ENCODE results near the gene PJA1. TPM values are rescaled to one million over a fixed set of nuclear protein-coding genes. Genes with fewer than 3 reads are reported as not detected.
A peak's percentile ranks its signal among the peaks of the same experiment; 100 is the strongest.

The PJA1 gene
- 10 to 100 TPM; 26.3 to 27.4 TPM for total RNA-seq

- DNase-seq (peak; percentile 74 to 79), ATAC-seq (replicated peaks in 1 of 2) (peak; percentile 84 to 87)
- Mint-ChIP-seq H3K27ac (peak within 1 kb of the TSS; percentile 65), H3K36me3 (ENCODE audit: insufficient read depth in 2 of 2) (peaks cover 8 to 10% of the 10 kb centered on the region in 2 donors), H3K9me3 (no peaks in the 10 kb centered on the region), H3K27me3 (ENCODE audit: low read depth) (peaks cover 36% of the 10 kb centered on the region), H3K4me3 (peak within 1 kb of the TSS; percentile 73 to 87), H3K4me1 (ENCODE audit: low read depth) (peaks cover 23% of the 10 kb centered on the region)
Observed at GRCh38 chrX:69165087-69165651, at the start of gene PJA1. PJA1 (minus strand) TSS chrX:69165453; CDS start chrX:69163073, 2,380 bp downstream.

- DNase-seq (no peak), ATAC-seq (replicated peaks in 1 of 2) (no peak)
- Mint-ChIP-seq H3K9me3 (no peaks in the 10 kb centered on the region), H3K4me3 (no peak overlapping the region), H3K27me3 (ENCODE audit: low read depth) (peaks cover 19% of the 10 kb centered on the region), H3K4me1 (ENCODE audit: low read depth) (no peaks in the 10 kb centered on the region), H3K27ac (no peak overlapping the region), H3K36me3 (ENCODE audit: insufficient read depth in 2 of 2) (no peaks in the 10 kb centered on the region)
Observed at GRCh38 chrX:69214463-69214862, 49.2 kb upstream of the PJA1 start.

GRCh38 chrX:69211701-69212100, 46.4 kb upstream of the PJA1 start:
- no peaks in the 10 kb centered on the region for H3K9me3 Mint-ChIP-seq
- no peak overlapping the region for H3K4me3 Mint-ChIP-seq
- ATAC-seq (replicated peaks in 1 of 2) (no peak), DNase-seq (no peak)
- no peaks in the 10 kb centered on the region for H3K4me1 Mint-ChIP-seq (ENCODE audit: low read depth)
- H3K27me3 Mint-ChIP-seq (ENCODE audit: low read depth): peaks cover 32% of the 10 kb centered on the region
- H3K36me3 Mint-ChIP-seq (ENCODE audit: insufficient read depth in 2 of 2): no peaks in the 10 kb centered on the region
- H3K27ac Mint-ChIP-seq: no peak overlapping the region

DNA sequence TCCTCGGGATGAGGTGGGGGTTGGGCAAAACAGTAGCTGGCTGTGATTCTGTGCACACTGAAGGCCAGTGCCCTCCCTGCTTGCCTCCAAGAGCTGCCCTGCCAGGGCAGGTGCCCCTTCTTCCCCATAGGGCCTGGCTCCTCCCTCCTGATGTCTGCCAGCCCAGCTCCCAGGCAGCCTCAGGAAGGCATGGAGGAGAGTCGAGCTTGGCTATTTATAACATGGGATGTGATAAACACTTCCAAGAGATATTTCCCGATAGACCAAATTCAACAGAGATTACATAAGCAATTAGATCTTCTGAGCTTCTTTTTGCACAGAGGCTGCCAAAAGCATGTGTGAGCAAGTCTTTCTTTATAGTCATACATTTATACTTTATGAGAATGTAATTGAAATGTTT, 45.3 kb upstream of the PJA1 start:
- Mint-ChIP-seq H3K4me3 (no peak overlapping the region), H3K9me3 (no peaks in the 10 kb centered on the region), H3K36me3 (ENCODE audit: insufficient read depth in 2 of 2) (no peaks in the 10 kb centered on the region), H3K27ac (no peak overlapping the region), H3K4me1 (ENCODE audit: low read depth) (no peaks in the 10 kb centered on the region), H3K27me3 (ENCODE audit: low read depth) (peaks cover 34% of the 10 kb centered on the region)
- ATAC-seq (replicated peaks in 1 of 2) (no peak), DNase-seq (no peak)

DNA sequence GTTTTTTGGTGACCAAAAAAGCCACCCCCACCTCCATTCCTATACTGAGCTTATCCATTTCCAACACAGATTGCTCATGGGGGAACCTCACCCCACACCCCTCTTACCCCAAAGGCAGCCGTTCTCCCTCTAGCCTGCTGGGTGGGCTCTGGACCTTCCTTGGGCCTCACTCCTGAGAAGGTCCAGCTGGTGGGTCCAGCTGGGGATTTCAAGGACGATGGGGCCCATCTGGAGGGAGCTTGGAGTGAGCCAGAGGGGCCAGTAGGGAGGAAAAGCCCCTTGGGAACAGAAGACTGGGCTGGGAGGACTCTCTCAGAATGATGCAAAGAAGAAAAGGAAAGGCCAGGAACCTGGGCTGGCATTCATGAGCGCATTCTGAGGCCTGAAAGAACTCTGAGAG, 42.0 kb upstream of the PJA1 start:
- H3K4me3 Mint-ChIP-seq: no peak overlapping the region
- peaks cover 55% of the 10 kb centered on the region for H3K27me3 Mint-ChIP-seq (ENCODE audit: low read depth)
- no peaks in the 10 kb centered on the region for H3K4me1 Mint-ChIP-seq (ENCODE audit: low read depth)
- no peak overlapping the region for H3K27ac Mint-ChIP-seq
- no peaks in the 10 kb centered on the region for H3K36me3 Mint-ChIP-seq (ENCODE audit: insufficient read depth in 2 of 2)
- no peak for DNase-seq
- no peak for ATAC-seq (replicated peaks in 1 of 2)
- H3K9me3 Mint-ChIP-seq: no peaks in the 10 kb centered on the region

DNA sequence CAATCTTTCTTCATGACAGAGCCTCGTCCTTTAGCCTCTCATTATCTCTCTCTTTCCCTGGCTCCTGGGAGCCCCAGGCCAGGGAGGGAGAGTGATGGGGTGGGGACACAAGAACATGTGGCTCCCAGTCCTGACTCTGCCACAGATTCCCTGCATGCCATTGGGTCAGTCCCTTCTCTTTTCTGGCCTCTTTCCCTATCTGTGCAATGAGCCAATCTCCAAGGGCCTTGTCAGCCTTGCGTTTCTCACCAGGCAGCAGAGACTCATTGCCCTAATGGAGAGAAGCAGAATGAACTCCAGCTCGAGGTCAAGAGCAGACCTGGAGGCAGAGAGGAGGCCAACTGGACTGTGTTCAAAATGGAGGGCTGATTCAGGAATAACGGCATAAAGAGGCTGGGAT, 38.4 kb upstream of the PJA1 start:
- Mint-ChIP-seq H3K4me1 (ENCODE audit: low read depth) (no peaks in the 10 kb centered on the region), H3K9me3 (no peaks in the 10 kb centered on the region), H3K4me3 (no peak overlapping the region), H3K27ac (no peak overlapping the region), H3K27me3 (ENCODE audit: low read depth) (peaks cover 47% of the 10 kb centered on the region), H3K36me3 (ENCODE audit: insufficient read depth in 2 of 2) (no peaks in the 10 kb centered on the region)
- ATAC-seq (replicated peaks in 1 of 2): no peak
- no peak for DNase-seq

GRCh38 chrX:69197690-69198089, 32.4 kb upstream of the PJA1 start:
- H3K4me1 Mint-ChIP-seq (ENCODE audit: low read depth): no peaks in the 10 kb centered on the region
- no peak overlapping the region for H3K27ac Mint-ChIP-seq
- no peaks in the 10 kb centered on the region for H3K36me3 Mint-ChIP-seq (ENCODE audit: insufficient read depth in 2 of 2)
- no peak for ATAC-seq (replicated peaks in 1 of 2)
- no peaks in the 10 kb centered on the region for H3K9me3 Mint-ChIP-seq
- no peak overlapping the region for H3K4me3 Mint-ChIP-seq
- peaks cover 23% of the 10 kb centered on the region for H3K27me3 Mint-ChIP-seq (ENCODE audit: low read depth)
- DNase-seq: no peak

DNA sequence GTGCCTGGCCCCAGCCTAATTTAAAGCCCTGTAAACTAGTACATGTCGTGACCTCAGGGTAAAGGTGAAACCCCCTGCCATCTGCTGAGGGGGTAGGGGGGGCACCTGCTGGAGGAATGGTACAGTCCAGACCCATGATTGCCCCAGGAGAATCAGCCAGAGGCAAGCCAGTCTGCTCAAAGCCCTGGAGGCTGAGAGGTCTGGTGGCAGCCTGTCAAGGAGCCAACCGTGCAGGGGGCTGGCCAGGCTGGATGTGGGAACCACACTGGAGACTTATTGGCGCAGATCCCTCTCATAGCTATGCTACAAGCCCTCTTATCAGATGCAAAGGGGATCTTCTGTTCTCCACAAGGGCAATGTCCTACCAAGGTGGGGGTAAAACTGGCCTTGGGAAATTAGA, 31.4 kb upstream of the PJA1 start:
- Mint-ChIP-seq H3K4me1 (ENCODE audit: low read depth) (no peaks in the 10 kb centered on the region), H3K27ac (no peak overlapping the region), H3K9me3 (no peaks in the 10 kb centered on the region), H3K27me3 (ENCODE audit: low read depth) (peaks cover 21% of the 10 kb centered on the region), H3K36me3 (ENCODE audit: insufficient read depth in 2 of 2) (no peaks in the 10 kb centered on the region), H3K4me3 (no peak overlapping the region)
- DNase-seq: no peak
- ATAC-seq (replicated peaks in 1 of 2): no peak

GRCh38 chrX:69195810-69196209, 30.6 kb upstream of the PJA1 start:
- Mint-ChIP-seq H3K27me3 (ENCODE audit: low read depth) (peaks cover 21% of the 10 kb centered on the region), H3K4me1 (ENCODE audit: low read depth) (no peaks in the 10 kb centered on the region), H3K4me3 (no peak overlapping the region), H3K9me3 (no peaks in the 10 kb centered on the region), H3K36me3 (ENCODE audit: insufficient read depth in 2 of 2) (no peaks in the 10 kb centered on the region), H3K27ac (no peak overlapping the region)
- ATAC-seq (replicated peaks in 1 of 2) (no peak), DNase-seq (no peak)

GRCh38 chrX:69195192-69195591, 29.9 kb upstream of the PJA1 start:
- DNase-seq (no peak), ATAC-seq (replicated peaks in 1 of 2) (no peak)
- Mint-ChIP-seq H3K4me1 (ENCODE audit: low read depth) (no peaks in the 10 kb centered on the region), H3K36me3 (ENCODE audit: insufficient read depth in 2 of 2) (no peaks in the 10 kb centered on the region), H3K9me3 (no peaks in the 10 kb centered on the region), H3K27ac (no peak overlapping the region), H3K27me3 (ENCODE audit: low read depth) (peaks cover 21% of the 10 kb centered on the region), H3K4me3 (no peak overlapping the region)

DNA sequence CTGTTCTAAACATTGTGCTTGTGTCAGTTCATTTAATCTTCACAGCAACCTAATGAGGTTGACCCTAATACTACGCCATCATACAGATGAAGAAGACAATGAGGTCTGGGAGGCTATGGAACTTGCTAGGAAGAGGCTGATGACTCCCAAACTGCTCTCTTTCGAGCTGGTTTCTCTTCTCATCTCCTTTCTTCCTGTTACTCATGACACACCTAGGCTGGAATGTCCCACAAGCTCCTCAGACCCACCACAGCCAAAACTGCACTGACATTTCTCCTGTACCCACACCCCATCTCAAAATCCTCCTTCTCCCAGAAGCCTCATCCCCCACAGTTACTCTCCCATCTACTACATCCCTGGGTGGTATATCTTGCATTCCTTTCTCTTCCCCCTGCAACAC, 27.4 kb upstream of the PJA1 start:
- DNase-seq (no peak), ATAC-seq (replicated peaks in 1 of 2) (no peak)
- no peak overlapping the region for H3K27ac Mint-ChIP-seq
- H3K4me1 Mint-ChIP-seq (ENCODE audit: low read depth): no peaks in the 10 kb centered on the region
- H3K36me3 Mint-ChIP-seq (ENCODE audit: insufficient read depth in 2 of 2): no peaks in the 10 kb centered on the region
- H3K27me3 Mint-ChIP-seq (ENCODE audit: low read depth): peaks cover 14% of the 10 kb centered on the region
- H3K4me3 Mint-ChIP-seq: no peak overlapping the region
- no peaks in the 10 kb centered on the region for H3K9me3 Mint-ChIP-seq

GRCh38 chrX:69189576-69190371, 24.5 kb upstream of the PJA1 start:
- peaks cover 14% of the 10 kb centered on the region for H3K27me3 Mint-ChIP-seq (ENCODE audit: low read depth)
- no peak overlapping the region for H3K4me3 Mint-ChIP-seq
- no peak overlapping the region for H3K27ac Mint-ChIP-seq
- DNase-seq (no peak), ATAC-seq (replicated peaks in 1 of 2) (no peak)
- H3K36me3 Mint-ChIP-seq (ENCODE audit: insufficient read depth in 2 of 2): no peaks in the 10 kb centered on the region
- H3K9me3 Mint-ChIP-seq: no peaks in the 10 kb centered on the region
- H3K4me1 Mint-ChIP-seq (ENCODE audit: low read depth): no peaks in the 10 kb centered on the region

- ATAC-seq (replicated peaks in 1 of 2) (no peak), DNase-seq (no peak)
- Mint-ChIP-seq H3K36me3 (ENCODE audit: insufficient read depth in 2 of 2) (no peaks in the 10 kb centered on the region), H3K27me3 (ENCODE audit: low read depth) (peaks cover 7% of the 10 kb centered on the region), H3K9me3 (no peaks in the 10 kb centered on the region), H3K27ac (no peak overlapping the region), H3K4me3 (no peak overlapping the region), H3K4me1 (ENCODE audit: low read depth) (no peaks in the 10 kb centered on the region)
Observed at GRCh38 chrX:69186651-69187050, 21.4 kb upstream of the PJA1 start.

- DNase-seq: no peak
- Mint-ChIP-seq H3K4me1 (ENCODE audit: low read depth) (no peaks in the 10 kb centered on the region), H3K27me3 (ENCODE audit: low read depth) (peaks cover 14% of the 10 kb centered on the region), H3K4me3 (no peak overlapping the region), H3K27ac (no peak overlapping the region), H3K36me3 (ENCODE audit: insufficient read depth in 2 of 2) (no peaks in the 10 kb centered on the region), H3K9me3 (no peaks in the 10 kb centered on the region)
- no peak for ATAC-seq (replicated peaks in 1 of 2)
Observed at GRCh38 chrX:69185886-69186285, 20.6 kb upstream of the PJA1 start.

Data from activated T-cell treated with anti-CD3 and anti-CD28 coated beads, Interleukin-2, amount 50 U/mL, for 72 hours (primary cell).